Activated CD4-positive, alpha-beta T cell treated with anti-CD3 and anti-CD28 coated beads, Interleukin-2, amount 50 U/mL, for 48 hours (primary cell): Measurements from ENCODE around the gene CAVIN1.
"Not testable (repeated sequence)": the region's sequence is repeated elsewhere in the genome, so short reads cannot be mapped to it uniquely, and the experiment has no call there.

Source experiments
- DNase-seq, 2 experiments: peaks; one replicate each; pipeline ENCODE4 v3.0.0-alpha.2; 2020

The CAVIN1 gene, protein sequence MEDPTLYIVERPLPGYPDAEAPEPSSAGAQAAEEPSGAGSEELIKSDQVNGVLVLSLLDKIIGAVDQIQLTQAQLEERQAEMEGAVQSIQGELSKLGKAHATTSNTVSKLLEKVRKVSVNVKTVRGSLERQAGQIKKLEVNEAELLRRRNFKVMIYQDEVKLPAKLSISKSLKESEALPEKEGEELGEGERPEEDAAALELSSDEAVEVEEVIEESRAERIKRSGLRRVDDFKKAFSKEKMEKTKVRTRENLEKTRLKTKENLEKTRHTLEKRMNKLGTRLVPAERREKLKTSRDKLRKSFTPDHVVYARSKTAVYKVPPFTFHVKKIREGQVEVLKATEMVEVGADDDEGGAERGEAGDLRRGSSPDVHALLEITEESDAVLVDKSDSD

DNA sequence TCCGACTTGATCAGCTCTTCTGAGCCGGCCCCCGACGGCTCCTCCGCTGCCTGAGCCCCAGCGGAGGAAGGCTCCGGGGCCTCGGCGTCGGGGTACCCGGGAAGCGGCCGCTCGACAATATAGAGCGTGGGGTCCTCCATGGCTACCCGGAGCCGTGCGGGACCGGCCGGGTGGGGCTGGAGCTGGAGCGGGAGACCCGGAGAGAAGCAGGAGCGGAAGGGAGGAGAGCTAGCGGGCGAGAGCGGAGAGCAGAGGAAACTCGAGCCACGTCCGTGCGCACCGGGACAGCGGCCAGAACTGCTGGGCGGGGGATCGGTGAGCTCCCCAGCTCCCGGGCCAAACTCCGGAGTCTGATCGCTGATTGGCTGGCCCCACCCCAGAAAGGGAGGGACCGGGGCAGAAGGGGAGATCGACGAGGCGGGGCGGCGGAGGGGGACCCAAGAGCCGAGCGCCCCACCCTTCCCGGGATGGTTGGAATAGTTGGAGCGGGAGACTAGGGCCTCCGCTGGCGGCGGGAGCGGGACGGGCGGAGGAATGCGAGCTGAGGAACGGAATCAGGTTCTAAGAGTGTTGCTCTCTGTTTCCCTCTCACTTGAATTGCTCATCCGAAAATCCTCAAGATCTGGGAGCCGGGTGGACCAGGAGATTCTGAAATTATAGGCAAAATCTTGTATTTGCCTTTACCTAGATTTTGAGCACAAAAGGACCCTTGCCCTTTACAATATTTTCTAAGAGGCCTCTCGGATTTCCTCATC lies at the start of gene CAVIN1:
Gene CAVIN1 (minus strand): TSS at position 299 of the 755 bp plus-strand sequence. CDS start 159 bp downstream, at position 140.
- peak; percentile 38 to 52 for DNase-seq

GRCh38 chr17:42467889-42468288 lies 44.8 kb upstream of the CAVIN1 start:
- no peak for DNase-seq

DNA sequence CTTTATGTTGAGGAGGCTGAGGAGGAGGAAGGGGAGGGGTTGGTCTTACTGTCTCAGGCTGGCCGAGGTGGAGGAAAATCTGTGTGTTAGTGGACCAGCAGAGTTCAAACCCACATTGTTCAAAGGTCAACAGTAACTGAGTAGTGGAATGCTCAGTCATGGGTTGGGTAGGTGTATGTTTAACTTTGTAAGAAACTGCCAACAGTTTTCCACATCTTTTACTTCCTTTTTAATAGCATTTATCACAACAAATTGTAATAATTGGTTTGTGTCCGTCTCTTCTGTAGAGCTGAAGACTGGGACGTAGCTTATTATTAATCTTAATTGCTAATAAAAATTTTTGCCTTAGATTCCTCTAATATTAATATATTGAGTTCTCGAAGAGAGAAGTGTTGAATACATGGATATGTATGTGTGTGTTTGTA lies 40.9 kb upstream of the CAVIN1 start:
- no peak for DNase-seq

DNA sequence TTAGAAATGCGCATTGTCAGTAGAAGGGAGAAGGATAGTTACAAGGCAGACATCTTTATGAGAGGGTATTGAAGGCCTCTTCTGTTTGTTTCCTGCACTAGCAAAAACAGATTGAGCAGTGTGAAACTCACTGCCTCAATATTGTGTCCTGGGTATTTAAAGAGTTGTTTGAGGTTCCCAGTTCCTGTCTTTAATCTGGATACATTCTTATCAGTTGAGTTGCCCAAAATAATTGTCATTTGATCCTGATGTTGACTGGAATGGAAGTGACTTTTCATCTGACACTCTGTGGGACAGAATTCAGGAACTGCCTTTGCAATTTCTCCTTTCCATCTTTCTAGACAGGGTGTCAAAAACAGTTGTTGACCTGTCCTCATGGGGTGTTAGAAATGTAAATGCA lies 37.3 kb upstream of the CAVIN1 start:
- no peak for DNase-seq

- DNase-seq = no peak
These were observed 36.8 kb upstream of the CAVIN1 start for GRCh38 chr17:42459801-42460281.

- peak; percentile 32 to 48 for DNase-seq
These were observed 36.3 kb upstream of the CAVIN1 start for GRCh38 chr17:42459256-42459800.

- peak; percentile 93 to 94 for DNase-seq
These were observed 35.6 kb upstream of the CAVIN1 start, which contains the start of gene ATP6V0A1 for GRCh38 chr17:42458497-42459255. ATP6V0A1 (plus strand) TSS chr17:42458878; CDS start chr17:42460895, 2,017 bp downstream.

DNA sequence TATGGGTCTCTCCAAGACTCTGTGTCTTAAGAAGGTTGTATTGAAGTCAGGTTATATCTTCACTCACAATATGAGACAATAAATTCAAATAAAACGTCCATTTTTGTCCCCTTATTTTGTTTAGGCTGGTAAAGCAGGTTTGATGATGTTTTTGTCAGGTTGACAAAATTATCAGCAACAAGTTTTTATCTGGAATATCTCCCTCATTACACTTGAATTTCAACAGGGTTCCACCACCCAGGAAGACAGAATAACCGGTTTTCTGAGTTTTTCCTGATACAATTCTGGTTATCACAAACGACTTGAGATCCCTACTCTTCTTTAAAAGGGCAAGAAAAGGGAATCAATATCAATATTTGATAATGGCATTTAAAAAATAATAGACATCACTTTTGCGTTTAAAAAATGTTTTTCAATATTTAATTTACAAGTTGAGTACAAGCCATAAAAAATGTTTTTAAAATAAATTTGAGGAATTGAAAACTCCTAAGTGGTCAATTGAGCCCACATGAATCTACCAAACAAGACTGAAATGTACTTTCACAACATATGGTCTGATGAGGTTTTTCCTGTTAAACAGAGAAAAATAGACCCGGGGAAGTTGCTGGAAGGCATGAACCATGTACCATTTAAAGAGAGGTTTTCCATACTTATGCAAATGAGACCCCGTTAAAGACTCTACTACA lies 34.2 kb upstream of the CAVIN1 start:
- DNase-seq = no peak

GRCh38 chr17:42456223-42457106 lies 33.4 kb upstream of the CAVIN1 start:
- no peak for DNase-seq

DNA sequence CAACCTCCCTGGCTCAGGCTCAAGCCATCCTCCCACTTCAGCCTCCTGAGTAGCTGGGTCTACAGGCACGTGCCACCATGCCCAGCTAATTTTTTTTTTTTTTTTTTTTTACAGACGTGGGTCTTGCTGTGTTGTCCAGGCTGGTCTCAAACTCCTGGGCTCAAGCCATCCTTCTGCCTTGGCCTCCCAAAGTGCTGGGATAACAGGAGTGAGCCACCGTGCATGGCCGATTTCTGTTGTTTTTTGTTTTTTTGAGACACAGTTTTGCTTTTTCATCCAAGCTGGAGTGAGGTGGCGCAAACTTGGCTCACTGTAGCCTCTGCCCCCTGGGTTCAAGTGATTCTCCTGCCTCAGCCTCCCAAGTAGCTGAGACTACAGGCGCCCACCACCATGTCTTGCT lies 31.9 kb upstream of the CAVIN1 start:
- DNase-seq = not testable (repeated sequence)

DNA sequence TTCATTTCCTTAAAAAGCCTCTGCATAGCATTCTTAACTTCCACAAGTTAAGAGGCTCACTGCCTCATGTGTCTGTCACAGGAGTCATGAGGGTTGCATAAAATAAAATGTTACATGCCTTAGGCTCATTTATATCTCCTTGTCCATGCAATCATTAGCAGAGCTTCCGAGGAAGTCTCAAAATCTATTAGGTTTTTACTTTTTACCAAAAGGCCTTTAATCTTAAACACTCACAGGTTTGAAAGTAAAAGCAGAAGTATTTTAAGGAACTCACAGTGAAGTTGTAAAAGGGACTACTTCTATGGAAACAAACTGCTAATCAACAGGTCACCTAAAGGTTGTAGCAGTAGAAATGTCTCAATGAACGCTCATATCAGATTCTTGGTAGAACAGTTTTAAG lies 30.4 kb upstream of the CAVIN1 start:
- DNase-seq = no peak

DNA sequence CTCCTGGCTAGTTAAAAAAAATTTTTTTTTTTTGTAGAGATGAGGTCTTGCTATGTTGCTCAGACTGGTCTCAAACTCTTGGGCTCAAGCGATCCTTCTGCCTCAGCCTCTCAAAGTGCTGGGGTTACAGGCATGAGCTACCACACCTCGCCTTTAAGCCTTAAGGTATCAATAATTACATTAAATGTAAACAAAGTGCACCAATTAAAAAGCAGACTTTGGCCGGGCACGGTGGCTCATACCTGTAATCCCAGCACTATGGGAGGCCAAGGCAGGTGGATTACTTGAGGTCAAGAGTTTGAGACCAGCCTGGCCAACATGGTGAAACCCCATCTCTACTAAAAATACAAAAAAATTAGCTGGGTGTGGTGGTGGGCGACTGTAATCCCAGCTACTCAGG lies 28.2 kb upstream of the CAVIN1 start:
- DNase-seq = not testable (repeated sequence)

DNA sequence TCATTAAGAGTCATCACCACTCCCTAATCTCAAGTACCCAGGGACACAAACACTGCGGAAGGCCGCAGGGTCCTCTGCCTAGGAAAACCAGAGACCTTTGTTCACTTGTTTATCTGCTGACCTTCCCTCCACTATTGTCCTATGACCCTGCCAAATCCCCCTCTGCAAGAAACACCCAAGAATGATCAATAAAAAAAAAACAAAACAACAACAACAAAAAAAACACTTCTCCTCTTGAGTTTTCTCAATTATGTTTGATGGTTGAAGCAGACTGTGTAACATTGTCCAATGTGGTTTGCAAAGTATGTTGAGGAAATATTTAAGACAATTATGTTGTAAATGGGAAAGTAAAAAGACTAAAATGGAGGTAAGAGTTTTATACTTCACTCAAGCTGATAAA lies 26.8 kb upstream of the CAVIN1 start:
- not testable (repeated sequence) for DNase-seq

- not testable (repeated sequence) for DNase-seq
These were observed 26.1 kb upstream of the CAVIN1 start for GRCh38 chr17:42449176-42449575.

DNA sequence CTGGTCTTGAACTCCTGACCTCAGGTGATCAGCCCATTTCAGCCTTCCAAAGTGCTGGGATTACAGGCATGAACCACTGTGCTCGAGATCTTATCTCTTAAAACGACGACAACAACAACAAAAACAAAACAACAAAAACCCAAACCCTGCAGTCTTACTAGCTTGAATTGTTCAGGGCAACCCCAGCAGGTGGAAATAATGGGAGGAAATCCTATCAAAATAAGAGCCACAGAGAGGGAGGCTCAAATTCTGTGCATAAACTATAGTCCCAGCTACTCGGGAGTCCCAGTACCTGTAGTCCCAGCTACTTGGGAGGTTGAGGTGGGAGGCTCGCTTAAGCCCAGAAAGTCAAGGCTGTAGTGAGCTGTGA lies 19.1 kb upstream of the CAVIN1 start:
- DNase-seq = no peak

GRCh38 chr17:42441371-42442195 lies 18.5 kb upstream of the CAVIN1 start:
- no peak for DNase-seq

DNA sequence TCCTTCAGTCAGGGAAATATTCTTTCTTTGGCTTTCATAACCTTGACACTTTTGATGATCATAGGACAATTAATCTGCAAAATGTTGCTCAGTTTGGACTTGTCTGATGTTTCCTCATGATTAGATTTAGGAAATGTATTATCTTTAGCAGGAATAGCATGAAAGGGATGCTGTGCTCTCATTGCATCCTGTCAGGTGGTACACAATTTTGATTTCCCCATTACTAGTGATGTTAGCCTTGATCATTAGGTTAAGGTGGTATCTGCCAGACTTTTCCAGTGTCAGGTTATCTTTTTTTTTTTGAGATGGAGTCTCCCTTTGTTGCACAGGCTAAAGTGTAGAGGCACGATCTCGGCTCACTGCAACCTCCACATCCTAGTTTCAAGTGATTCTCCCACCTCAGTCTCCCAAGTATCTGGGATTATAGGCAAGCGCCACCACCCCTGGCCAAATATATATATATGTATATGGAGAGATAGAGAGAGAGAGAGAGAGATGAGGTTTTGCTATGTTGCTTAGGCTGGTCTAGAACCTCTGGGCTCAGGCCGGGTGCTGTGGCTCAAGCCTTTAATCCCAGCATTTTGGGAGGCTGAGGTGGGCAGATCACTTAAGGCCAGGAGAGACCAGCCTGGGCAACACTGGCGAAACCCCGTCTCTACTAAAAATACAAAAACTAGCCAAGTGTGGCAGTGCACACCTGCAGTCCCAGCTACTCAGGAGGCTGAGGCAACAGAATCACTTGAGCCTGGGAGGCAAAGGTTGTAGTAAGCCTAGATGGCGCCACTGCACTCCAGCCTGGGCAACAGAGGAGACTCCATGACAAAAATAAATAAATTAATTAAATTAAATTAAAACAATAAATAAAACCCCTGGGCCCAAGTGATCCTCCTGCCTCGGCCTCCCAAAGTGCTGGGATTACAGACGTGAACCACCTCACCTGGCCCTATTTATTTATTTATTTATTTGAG lies 15.8 kb upstream of the CAVIN1 start:
- peak; percentile 39 to 59 for DNase-seq

DNA sequence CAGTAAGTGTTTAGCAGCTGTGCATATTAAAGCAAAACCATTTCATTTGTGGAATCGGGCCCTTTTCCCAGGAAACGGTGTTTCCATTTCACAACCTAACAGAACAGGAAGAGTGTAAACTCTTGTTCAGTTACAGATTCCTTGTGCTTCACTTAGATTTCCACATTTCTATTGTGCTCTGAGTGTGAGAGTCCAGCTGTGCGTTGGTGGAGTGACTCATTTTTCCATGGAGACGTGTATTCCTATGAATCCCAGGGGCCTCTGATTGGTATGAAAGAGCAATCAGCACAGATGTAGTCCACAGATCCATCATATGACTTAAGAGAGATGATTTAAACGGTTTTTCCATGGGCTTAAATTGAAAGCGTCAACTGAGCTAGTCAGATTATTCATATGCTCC lies 13.3 kb upstream of the CAVIN1 start:
- DNase-seq = no peak

DNA sequence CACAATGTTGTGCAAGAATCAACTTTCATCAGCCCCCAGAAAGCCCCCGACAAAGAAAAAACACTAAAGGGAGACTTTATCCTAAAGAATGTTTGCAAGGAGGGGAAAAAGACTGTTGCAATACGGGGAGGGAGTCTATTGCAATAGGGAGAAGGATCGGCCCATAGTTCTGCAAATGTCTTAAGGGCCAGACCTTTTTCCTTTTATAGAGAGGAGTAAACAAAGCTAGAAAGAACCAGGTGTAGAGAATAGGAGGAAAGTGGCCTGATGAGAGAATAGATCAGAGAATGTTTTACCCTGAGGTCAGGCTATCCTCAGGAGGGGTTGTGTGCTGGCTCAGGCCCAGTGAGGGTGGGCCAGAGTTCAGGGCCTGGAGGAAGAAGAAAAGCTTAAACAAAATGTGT lies 8.7 kb upstream of the CAVIN1 start:
- no peak for DNase-seq
